ENCODE results near the gene GAS1. TPM values are rescaled to one million over a fixed set of nuclear protein-coding genes. Genes with fewer than 3 reads are reported as not detected.

GAS1 gene
- total and polyA plus RNA-seq, 10 of the 15 experiments (the other 5 are each of a cell fraction or from before 2014, with no cell fraction given) = not detected

DNA sequence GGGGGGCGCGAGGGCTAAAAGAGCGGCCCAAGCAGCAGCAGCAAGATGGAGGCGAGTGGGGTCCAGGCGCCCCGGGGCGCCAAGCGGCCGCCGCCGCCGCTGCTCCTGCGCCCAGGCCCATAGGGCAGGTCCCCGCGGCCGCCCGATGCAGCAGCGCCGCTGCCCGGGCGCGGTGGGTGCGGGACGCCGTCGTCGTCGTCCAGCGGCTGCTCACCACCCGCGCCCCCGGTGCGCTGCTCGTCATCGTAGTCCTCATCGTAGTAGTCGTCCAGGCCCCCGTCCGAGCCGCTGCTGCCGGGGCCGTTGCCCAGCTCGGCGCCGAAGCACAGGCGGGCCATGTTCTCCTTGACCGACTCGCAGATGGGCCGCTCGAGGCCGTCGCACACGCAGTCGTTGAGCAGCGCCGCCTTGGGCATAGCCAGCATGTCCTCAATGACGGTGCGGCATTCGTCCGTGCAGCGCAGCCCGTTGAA, 1.5 kb downstream of the GAS1 start (continued):
- TF ChIP-seq, protein P1, sequence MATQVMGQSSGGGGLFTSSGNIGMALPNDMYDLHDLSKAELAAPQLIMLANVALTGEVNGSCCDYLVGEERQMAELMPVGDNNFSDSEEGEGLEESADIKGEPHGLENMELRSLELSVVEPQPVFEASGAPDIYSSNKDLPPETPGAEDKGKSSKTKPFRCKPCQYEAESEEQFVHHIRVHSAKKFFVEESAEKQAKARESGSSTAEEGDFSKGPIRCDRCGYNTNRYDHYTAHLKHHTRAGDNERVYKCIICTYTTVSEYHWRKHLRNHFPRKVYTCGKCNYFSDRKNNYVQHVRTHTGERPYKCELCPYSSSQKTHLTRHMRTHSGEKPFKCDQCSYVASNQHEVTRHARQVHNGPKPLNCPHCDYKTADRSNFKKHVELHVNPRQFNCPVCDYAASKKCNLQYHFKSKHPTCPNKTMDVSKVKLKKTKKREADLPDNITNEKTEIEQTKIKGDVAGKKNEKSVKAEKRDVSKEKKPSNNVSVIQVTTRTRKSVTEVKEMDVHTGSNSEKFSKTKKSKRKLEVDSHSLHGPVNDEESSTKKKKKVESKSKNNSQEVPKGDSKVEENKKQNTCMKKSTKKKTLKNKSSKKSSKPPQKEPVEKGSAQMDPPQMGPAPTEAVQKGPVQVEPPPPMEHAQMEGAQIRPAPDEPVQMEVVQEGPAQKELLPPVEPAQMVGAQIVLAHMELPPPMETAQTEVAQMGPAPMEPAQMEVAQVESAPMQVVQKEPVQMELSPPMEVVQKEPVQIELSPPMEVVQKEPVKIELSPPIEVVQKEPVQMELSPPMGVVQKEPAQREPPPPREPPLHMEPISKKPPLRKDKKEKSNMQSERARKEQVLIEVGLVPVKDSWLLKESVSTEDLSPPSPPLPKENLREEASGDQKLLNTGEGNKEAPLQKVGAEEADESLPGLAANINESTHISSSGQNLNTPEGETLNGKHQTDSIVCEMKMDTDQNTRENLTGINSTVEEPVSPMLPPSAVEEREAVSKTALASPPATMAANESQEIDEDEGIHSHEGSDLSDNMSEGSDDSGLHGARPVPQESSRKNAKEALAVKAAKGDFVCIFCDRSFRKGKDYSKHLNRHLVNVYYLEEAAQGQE (IDR thresholded peaks at IDR 0.05; ENCODE audit: low read depth, low read length) = no peak
- TF ChIP-seq SMC3 (IDR thresholded peaks at IDR 0.05; ENCODE audit: borderline replicate concordance, low read length) (no peak), WRNIP1 (IDR thresholded peaks at IDR 0.05; ENCODE audit: borderline replicate concordance, low read depth, low read length) (no peak), FOXK2 (IDR thresholded peaks at IDR 0.05) (no peak), NBN (IDR thresholded peaks at IDR 0.05) (no peak), IKZF2 (IDR thresholded peaks at IDR 0.05) (no peak), SMAD5 (IDR thresholded peaks at IDR 0.05; ENCODE audit: low read depth) (no peak), NR2C1 (IDR thresholded peaks at IDR 0.05) (no peak), RUNX3 (IDR thresholded peaks at IDR 0.05; ENCODE audit: low read length) (no peak), ESRRA (IDR thresholded peaks at IDR 0.05; ENCODE audit: low read length) (no peak)
- TF ChIP-seq, protein P2, sequence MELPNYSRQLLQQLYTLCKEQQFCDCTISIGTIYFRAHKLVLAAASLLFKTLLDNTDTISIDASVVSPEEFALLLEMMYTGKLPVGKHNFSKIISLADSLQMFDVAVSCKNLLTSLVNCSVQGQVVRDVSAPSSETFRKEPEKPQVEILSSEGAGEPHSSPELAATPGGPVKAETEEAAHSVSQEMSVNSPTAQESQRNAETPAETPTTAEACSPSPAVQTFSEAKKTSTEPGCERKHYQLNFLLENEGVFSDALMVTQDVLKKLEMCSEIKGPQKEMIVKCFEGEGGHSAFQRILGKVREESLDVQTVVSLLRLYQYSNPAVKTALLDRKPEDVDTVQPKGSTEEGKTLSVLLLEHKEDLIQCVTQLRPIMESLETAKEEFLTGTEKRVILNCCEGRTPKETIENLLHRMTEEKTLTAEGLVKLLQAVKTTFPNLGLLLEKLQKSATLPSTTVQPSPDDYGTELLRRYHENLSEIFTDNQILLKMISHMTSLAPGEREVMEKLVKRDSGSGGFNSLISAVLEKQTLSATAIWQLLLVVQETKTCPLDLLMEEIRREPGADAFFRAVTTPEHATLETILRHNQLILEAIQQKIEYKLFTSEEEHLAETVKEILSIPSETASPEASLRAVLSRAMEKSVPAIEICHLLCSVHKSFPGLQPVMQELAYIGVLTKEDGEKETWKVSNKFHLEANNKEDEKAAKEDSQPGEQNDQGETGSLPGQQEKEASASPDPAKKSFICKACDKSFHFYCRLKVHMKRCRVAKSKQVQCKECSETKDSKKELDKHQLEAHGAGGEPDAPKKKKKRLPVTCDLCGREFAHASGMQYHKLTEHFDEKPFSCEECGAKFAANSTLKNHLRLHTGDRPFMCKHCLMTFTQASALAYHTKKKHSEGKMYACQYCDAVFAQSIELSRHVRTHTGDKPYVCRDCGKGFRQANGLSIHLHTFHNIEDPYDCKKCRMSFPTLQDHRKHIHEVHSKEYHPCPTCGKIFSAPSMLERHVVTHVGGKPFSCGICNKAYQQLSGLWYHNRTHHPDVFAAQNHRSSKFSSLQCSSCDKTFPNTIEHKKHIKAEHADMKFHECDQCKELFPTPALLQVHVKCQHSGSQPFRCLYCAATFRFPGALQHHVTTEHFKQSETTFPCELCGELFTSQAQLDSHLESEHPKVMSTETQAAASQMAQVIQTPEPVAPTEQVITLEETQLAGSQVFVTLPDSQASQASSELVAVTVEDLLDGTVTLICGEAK (IDR thresholded peaks at IDR 0.05; ENCODE audit: borderline replicate concordance) = no peak
- TF ChIP-seq, protein P3, sequence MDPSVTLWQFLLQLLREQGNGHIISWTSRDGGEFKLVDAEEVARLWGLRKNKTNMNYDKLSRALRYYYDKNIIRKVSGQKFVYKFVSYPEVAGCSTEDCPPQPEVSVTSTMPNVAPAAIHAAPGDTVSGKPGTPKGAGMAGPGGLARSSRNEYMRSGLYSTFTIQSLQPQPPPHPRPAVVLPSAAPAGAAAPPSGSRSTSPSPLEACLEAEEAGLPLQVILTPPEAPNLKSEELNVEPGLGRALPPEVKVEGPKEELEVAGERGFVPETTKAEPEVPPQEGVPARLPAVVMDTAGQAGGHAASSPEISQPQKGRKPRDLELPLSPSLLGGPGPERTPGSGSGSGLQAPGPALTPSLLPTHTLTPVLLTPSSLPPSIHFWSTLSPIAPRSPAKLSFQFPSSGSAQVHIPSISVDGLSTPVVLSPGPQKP (IDR thresholded peaks at IDR 0.05; ENCODE audit: low read depth, low read length) = no peak
